ENCODE measurements around the gene IRX4. TPM values are rescaled to one million over a fixed set of nuclear protein-coding genes. Genes with fewer than 3 reads are reported as not detected.

Gene IRX4
- total RNA-seq, 4 donors from 2014 or later, result not detected

- Histone ChIP-seq H3K4me3 (no peak overlapping the region), H3K36me3 (no peaks in the 10 kb centered on the region), H3K27me3 (peaks cover 0 to 23% of the 10 kb centered on the region in 2 donors), H3K9me3 (peaks cover 0 to 3% (median 0%) of the 10 kb centered on the region in 4 donors), H3K4me1 (no peaks in the 10 kb centered on the region), H3K27ac (no peak overlapping the region)
- DNase-seq (ENCODE audit: low spot score in 2 of 2), result no peak
- WGBS, 2 donors, result 50 to 56% methylated on average over 27 to 30 of the region's 31 CpGs
- TF ChIP-seq, protein P1, sequence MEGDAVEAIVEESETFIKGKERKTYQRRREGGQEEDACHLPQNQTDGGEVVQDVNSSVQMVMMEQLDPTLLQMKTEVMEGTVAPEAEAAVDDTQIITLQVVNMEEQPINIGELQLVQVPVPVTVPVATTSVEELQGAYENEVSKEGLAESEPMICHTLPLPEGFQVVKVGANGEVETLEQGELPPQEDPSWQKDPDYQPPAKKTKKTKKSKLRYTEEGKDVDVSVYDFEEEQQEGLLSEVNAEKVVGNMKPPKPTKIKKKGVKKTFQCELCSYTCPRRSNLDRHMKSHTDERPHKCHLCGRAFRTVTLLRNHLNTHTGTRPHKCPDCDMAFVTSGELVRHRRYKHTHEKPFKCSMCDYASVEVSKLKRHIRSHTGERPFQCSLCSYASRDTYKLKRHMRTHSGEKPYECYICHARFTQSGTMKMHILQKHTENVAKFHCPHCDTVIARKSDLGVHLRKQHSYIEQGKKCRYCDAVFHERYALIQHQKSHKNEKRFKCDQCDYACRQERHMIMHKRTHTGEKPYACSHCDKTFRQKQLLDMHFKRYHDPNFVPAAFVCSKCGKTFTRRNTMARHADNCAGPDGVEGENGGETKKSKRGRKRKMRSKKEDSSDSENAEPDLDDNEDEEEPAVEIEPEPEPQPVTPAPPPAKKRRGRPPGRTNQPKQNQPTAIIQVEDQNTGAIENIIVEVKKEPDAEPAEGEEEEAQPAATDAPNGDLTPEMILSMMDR (IDR thresholded peaks at IDR 0.05), result no peak
- TF ChIP-seq EP300 (IDR thresholded peaks at IDR 0.05) (no peak), POLR2A (IDR thresholded peaks at IDR 0.05) (no peak)
Measured at GRCh38 chr5:1840741-1841521, 41.8 kb downstream of the IRX4 start.

DNA sequence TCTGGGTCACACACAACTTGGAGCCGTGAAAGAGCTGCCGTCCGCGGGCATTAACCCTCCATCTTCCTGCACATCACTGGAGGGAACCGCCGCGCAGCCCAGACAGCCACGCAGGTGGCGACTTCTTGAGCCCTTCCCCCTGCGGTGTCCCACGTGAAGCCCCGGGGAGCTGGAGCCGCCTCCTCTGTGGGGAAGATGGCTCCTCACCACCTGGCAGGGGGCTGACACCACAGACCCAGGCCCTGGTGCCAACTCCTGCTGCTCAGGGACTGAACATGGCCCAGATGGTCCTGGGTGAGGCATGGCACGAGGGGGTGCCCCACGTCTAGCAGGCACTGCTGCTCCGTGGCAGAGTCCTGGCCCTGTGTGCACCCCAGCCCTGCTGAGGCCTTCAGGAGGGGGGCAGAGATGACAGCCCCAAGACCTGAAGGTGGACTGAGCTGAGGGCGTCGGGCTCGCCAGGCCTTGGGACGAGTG is 42.6 kb downstream of the IRX4 start:
- no peaks in the 10 kb centered on the region for H3K9me3 ChIP-seq
- H3K4me1 ChIP-seq, result no peaks in the 10 kb centered on the region
- H3K36me3 ChIP-seq, result no peaks in the 10 kb centered on the region
- TF ChIP-seq, protein P1 (IDR thresholded peaks at IDR 0.05), result no peak
- no peak for TF ChIP-seq POLR2A (IDR thresholded peaks at IDR 0.05)
- TF ChIP-seq EP300 (IDR thresholded peaks at IDR 0.05), result no peak
- no peak for DNase-seq (ENCODE audit: low spot score in 2 of 2)
- H3K27me3 ChIP-seq, result peaks cover 0 to 23% of the 10 kb centered on the region in 2 donors
- no peak overlapping the region for H3K27ac ChIP-seq
- whole genome bisulfite sequencing, 2 donors, result 82 to 85% methylated on average over 16 to 17 of the region's 20 CpGs
- no peak overlapping the region for H3K4me3 ChIP-seq

DNA sequence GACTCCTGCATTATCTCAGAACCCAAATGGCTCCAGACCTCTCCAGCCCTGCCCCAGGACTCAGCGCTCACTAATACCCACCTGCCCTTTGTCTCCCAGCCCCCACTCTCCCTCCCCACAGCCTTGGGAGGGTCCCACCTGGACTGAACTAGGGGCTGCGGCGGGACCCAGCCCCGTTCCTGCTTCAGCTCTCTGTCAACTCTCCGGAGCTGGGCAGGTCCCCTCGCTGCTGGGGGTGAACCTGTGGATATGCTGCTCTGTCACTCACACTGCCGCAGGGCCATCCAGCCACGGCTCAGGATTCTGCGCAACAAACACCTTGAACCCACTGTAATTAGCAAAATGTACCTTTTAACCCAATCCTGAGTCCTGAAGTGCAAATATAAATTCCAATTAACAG is 44.7 kb downstream of the IRX4 start:
- 81 to 94% methylated on average over 9 of the region's 9 CpGs for WGBS, 2 donors
- Histone ChIP-seq H3K9me3 (no peaks in the 10 kb centered on the region), H3K4me1 (no peaks in the 10 kb centered on the region), H3K27me3 (peaks cover 0 to 31% of the 10 kb centered on the region in 2 donors), H3K27ac (no peak overlapping the region), H3K36me3 (no peaks in the 10 kb centered on the region), H3K4me3 (no peak overlapping the region)
- no peak for DNase-seq (ENCODE audit: low spot score in 2 of 2)
- TF ChIP-seq, protein P1 (IDR thresholded peaks at IDR 0.05), result no peak

GRCh38 chr5:1836891-1837880 is 45.5 kb downstream of the IRX4 start:
- no peak for TF ChIP-seq POLR2A (IDR thresholded peaks at IDR 0.05)
- TF ChIP-seq, protein P1 (IDR thresholded peaks at IDR 0.05), result no peak
- no peak for TF ChIP-seq EP300 (IDR thresholded peaks at IDR 0.05)
- no peak for DNase-seq (ENCODE audit: low spot score in 2 of 2)
- H3K9me3 ChIP-seq, result no peaks in the 10 kb centered on the region
- H3K27me3 ChIP-seq, result peaks cover 0 to 31% of the 10 kb centered on the region in 2 donors
- no peak overlapping the region for H3K27ac ChIP-seq
- no peaks in the 10 kb centered on the region for H3K36me3 ChIP-seq
- no peaks in the 10 kb centered on the region for H3K4me1 ChIP-seq
- no peak overlapping the region for H3K4me3 ChIP-seq
- 65 to 76% methylated on average over 28 to 32 of the region's 32 CpGs for WGBS, 2 donors

Data from tibial nerve (tissue), 4 donors.